CD4-positive, alpha-beta T cell treated with Interleukin-2 at 100 ng/mL for 4 hours (primary cell): Measurements from ENCODE around the gene SKA1.
"Not testable (repeated sequence)": the region's sequence is repeated elsewhere in the genome, so short reads cannot be mapped to it uniquely, and the experiment has no call there.

ENCODE experiments used
- DNase-seq: peaks from one replicate; pipeline ENCODE4 v3.0.0-alpha.2; 2020; ENCODE audit warnings: low spot score

The SKA1 gene

DNA sequence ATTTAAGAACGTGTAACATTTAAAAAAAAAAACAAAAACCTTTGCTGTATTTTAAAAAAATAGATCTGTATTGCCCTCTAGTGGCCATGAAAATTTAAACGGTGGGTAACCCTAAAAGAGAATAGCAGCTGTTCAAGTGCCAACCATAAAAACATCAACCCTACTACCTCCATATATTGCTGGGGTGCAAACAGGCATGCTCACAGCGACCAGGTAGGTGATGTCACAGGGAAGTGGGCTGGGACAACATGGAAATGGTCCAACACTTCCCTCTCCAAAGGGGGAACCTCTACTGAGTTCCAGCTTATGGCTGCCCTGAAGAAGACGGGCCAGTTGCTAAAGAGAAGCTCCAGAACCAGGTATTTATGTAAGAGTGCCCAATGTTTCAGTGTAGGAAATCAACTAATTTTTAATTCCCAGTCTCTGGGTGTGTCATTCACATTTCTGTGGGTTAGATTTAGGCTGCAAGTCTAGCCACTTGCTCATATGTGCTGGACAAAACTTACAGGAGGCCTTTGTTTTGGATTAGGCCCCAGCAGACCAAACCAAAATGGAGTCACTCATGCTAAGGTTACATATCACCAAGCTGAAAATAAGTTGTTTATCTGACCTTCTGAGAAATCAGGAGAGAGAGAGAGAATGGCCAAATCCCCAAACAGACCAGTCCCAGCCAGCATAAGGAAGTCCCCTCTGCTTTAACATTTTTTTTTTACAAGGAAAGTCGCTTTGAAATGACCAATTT is 54.5 kb downstream of the SKA1 start:
- DNase-seq: no peak

DNA sequence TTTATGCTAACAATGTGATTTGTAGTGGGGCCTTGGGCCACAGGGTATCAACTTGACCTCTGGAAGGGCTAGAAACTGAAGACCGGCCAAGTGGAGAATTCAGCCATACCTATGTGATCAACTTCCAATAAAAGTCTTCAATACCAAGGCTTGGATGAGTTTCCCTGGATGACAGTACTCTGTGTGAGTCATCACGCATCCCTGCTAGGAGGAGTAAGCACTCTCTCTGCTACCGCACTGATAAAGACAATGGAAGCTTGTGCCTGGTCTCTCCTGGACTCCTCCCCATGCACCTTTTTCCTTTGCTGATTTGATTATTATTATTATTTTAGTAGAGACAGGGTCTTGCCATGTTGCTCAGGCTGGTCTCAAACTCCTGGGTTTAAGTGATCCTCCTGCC is 58.1 kb downstream of the SKA1 start:
- DNase-seq: no peak

DNA sequence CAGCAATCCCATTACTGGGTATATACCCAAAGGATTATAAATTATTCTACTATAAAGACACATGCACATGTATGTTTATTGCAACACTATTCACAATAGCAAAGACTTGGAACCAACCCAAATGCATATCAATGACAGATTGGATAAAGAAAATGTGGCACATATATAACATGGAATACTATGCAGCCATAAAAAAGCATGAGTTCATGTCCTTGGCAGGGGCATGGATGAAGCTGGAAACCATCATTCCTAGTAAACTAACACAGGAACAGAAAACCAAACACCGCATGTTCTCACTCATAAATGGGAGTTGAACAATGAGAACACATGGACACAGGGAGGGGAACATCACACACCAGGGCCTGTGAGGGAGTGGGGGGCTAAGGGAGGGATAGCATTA is 61.9 kb downstream of the SKA1 start:
- DNase-seq: not testable (repeated sequence)

DNA sequence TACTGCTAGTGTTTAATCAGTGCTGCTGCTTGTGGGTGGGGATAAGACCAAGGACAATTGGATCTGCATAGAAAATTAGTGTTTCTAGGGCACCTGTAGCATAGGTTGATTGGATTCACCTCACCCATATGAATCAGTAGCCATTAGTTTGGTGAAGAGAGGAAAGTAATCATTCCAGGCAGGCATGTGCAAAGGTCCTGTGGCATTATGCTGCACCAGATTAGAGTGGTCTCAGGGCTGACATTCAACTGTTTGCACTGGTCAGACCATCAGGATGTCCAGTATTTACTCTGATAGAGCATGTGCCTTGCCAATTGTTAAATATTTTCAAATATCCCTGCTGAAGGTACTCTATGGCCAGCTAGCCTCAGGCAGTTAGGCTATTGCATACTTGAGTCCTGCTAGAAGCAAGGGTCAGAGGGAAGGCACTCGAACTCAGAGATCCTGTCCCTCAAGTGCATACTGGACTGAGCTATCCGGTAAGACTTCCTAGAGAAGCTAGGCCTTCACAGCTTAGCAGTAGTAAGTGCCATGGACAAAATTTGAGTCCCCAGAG is 64.7 kb downstream of the SKA1 start:
- DNase-seq: no peak

DNA sequence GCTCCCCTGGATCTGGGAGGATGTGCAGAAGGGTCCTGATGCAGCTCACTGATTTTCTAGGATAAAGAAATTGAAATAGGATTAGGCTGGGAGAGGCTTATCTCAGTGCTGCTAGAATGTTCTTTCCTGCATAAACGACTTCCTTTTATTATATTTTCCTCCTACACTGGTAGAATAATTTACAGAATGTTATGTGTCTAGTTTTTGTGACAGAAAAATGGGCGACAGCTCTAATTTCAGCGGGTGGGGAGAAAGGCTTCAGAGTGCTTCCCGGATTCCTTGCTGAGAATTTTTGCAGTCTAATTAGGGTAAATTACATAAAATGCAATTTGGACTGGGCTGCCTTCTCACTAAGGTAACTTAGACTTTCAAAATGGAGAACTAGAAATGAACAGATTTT is 66.2 kb downstream of the SKA1 start:
- no peak for DNase-seq

DNA sequence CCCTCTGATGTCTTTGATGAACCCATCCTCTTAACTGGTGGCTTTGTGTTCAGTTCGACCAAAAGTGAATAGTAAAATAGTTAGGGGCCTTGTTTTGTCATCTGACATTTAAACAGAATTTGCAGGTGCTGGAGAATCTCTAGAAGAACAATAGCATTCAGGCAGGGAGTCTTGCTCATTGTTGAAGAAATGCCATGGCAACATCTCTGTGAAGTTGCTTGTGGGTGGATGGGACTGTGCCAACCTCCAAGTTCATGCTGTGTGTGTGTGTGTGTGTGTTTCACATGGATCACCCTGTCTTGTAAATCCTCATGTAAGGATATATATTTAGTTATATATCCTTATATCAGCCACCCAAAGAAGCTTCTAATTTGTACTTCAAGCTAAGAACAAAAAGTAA is 66.7 kb downstream of the SKA1 start:
- no peak for DNase-seq
